HuH-7.5 (cell line): ENCODE data around the gene PNMA6F.
A peak's percentile ranks its signal among the peaks of the same experiment; 100 is the strongest.
"Not testable (repeated sequence)": the region's sequence is repeated elsewhere in the genome, so short reads cannot be mapped to it uniquely, and the experiment has no call there.

Source experiments
- DNase-seq: peaks from one replicate; pipeline ENCODE4 v3.0.0; 2011; ENCODE audit warnings: low spot score

Gene PNMA6F

DNA sequence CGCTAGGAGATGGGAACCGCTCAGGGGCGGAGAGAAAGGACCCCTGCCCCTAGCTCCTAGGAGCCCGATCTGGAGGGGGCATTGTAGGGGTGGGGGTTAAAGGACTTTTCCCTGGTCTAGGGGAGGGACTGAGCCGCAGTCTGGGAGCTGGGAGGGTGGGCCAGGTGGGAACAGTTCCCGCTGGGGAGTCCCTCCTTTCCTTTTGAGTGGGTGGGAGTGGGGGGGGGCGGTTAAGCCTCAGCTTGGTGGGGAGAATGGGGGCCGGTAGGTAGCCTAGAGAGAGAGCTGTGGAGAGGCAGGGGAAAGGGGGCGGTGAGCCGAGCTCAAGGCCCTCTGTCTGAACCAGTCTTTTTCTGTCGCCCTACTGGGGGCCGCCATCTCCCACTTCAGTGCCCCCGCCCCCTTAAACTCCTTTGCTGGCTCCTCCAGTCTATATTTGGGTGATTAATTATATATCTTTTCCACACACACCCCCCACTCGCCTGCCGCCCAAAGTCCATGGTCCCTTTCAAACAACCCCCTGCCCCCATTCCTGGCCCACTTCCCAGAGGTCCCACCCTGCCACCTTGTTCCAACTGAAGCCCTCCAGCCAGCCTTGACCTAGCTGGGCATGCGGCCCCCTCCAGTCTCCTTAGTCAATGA is 13.2 kb upstream of the PNMA6F start:
- DNase-seq: peak; percentile 11

GRCh38 chrX:153333821-153334653 is 12.5 kb upstream of the PNMA6F start, which contains the start of gene ZNF275:
ZNF275 (plus strand) TSS chrX:153334153; CDS start chrX:153336680, 2,527 bp downstream.
- peak; percentile 62 for DNase-seq

GRCh38 chrX:153333266-153333665 is 11.7 kb upstream of the PNMA6F start:
- DNase-seq: no peak

DNA sequence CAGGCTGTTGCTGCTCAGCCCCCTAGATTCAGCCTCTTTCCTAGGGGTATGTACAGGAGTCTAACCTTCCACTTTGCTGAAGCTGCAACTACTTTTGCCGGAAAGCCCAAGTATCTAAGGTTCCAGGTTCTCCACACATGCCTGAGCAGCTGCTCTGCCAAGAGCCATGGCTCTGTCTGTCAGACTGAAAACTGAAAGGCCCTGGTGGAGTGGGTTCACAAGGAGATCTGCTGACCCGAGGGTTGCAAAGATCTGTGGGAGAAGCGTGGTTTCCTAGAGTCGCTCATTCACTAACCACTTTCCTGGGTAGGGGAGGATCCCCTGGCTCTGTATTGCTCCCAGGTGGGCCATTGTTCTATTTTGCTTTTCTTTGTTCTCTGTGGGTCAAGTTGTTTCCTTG is 6.0 kb upstream of the PNMA6F start:
- no peak for DNase-seq

- no peak for DNase-seq
Measured at GRCh38 chrX:153320555-153321184, 897 bp downstream of the PNMA6F start.

- not testable (repeated sequence) for DNase-seq
Measured at GRCh38 chrX:153320047-153320443, 1.5 kb downstream of the PNMA6F start.

- DNase-seq: no peak
Measured at GRCh38 chrX:153319295-153320046, 2.1 kb downstream of the PNMA6F start.

- no peak for DNase-seq
Measured at GRCh38 chrX:153318811-153319210, 2.8 kb downstream of the PNMA6F start.

GRCh38 chrX:153317996-153318722 is 3.4 kb downstream of the PNMA6F start:
- DNase-seq: no peak

DNA sequence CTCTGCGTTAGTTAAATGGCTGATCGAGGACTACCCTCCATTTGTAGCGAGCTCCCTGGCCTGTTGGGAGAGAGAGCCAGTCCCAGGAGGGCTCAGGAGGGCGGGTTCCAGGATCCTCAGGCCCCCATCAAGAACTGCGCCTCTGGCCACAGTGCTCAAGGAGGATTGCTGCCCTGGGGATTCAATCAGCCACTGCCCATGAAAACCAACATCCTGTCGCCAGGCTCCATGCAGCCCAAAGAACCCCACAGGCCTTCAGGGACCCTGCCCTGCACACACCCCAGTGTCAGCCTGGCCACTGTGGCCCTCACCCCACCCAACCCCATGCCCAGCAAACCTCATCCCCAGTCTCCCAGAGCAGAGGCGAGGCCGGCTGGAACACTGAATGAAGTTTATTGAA is 4.3 kb downstream of the PNMA6F start:
- no peak for DNase-seq

- DNase-seq: no peak
Measured at GRCh38 chrX:153312842-153313241, 8.7 kb downstream of the PNMA6F start.

GRCh38 chrX:153312041-153312440 is 9.5 kb downstream of the PNMA6F start:
- DNase-seq: no peak

GRCh38 chrX:153310901-153311300 is 10.7 kb downstream of the PNMA6F start:
- DNase-seq: no peak

DNA sequence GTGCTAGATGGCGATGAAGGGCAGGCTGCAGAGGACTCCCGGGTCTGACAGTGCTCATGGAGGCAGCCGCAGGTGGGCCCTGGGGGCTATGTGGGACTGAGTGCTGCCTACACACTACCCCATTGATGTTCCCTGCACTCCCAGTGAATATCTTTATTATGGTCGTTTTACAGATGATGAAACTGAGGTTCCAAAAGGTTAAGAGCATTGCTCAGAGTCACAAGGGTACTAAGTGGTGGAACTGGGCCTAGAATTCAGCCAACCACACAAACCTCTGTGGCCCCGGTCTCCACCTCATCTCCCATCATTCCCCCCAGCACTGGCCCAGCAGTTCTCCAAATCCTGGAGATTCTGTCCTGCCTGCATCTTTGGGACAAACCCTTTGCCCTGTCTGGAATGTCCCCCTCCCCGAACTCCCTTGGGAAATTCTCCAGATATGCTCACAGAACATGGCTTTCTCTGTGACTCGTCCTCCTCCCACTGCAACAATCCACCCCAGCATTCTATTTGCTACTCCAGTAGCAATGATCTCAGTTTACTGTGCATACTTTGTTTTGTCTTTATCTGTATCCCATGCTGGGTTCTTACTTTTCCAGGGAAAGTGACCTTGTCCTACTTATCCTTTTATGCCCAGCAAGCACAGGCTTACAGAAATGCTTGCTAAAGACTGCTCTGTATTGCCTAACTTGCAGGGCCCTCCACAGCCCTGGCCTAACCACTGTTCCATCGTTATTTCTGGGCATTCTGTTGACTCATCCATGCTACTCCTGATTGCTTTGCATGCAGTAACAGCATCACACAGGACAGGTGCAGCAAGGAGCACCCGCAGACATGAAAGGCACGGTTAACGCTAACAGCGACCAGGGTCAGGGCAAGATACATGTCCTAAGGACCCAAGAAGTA is 14.0 kb downstream of the PNMA6F start:
- no peak for DNase-seq

- no peak for DNase-seq
Measured at GRCh38 chrX:153306527-153307115, 14.9 kb downstream of the PNMA6F start.

DNA sequence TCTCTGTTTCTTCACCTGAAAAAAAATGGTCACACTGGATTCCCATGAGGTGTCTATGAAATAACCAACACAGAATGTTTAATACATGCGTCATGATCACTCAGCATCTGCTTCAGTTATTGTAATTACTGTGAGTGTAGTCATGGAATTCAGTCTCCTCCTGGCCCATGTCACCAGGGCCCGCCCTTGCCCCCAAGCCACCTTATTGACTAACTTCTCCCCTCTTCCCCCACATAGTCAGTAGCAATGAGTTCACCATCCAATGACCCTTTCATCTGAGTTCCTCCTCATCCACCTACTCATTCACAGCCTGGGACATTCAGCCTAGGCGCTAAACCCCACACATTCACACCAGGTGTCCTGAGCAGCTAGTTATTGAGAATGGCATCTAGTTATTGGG is 15.6 kb downstream of the PNMA6F start:
- no peak for DNase-seq

DNA sequence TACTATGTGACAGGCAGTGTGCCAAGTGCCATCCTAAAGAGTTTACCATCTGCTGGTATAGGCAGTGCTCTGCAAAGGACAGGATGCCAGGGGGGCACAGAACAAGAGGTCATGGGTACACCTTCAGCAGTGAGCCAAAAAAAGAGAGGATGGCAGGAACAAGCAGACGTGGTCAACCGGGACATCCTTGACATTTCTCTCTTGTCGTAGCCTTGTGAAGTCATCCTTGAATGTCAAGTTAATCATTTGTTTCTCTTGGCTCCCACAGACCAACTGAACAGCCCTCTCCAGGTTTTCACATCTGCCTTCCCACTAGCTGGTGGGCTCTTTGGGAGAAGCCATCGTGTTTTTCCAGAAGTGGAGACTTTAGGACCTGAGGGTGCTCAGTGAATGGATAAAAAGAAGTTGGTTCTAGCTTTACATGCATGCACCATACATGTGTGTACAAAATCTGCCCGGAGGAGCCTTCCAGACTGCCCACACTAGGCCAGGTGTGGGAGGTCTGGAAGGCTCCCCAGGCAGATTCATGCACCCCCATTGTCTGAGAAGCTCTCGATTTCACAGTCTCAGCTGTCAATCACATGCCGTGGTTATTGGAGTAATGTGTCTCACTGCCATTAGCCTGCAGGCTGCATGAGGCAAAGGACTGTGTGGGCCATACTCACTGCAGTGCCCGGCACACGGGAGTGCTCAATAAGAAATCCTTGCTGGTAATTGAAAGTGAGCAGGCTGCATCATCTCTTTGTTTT is 16.4 kb downstream of the PNMA6F start:
- DNase-seq: no peak

GRCh38 chrX:153303276-153304262 is 18.0 kb downstream of the PNMA6F start:
- DNase-seq: no peak
